H9 (cell line): ENCODE data around the gene NLRP9. TPM values are rescaled to one million over a fixed set of nuclear protein-coding genes. Genes with fewer than 3 reads are reported as not detected.

Experiments used
- DNase-seq: peaks from one replicate; pipeline ENCODE4 v3.0.0-alpha.2; 2017
- H2AFZ ChIP-seq: one replicate; pipeline ENCODE4 v1.6.1; 2013; ENCODE audit warnings: mild to moderate bottlenecking, low read length, control low read depth, moderate library complexity
- H2AK5ac ChIP-seq: 2 replicates; pipeline ENCODE4 v1.6.1; 2013; ENCODE audit warnings: low read length, control low read depth, mixed read lengths; ENCODE audit not compliant: insufficient read length
- H2BK120ac ChIP-seq: one replicate; pipeline ENCODE4 v1.6.1; 2013; ENCODE audit warnings: low read depth, mild to moderate bottlenecking, low read length, control low read depth, inconsistent platforms; ENCODE audit not compliant: poor library complexity, severe bottlenecking
- H2BK12ac ChIP-seq: 2 replicates; pipeline ENCODE4 v1.6.1; 2013; ENCODE audit warnings: low read length, control low read depth, mixed read lengths, low read depth; ENCODE audit not compliant: insufficient read length
- H2BK15ac ChIP-seq: 2 replicates; pipeline ENCODE4 v1.6.1; 2013; ENCODE audit warnings: low read depth, low read length, control low read depth
- H2BK20ac ChIP-seq: one replicate; pipeline ENCODE4 v1.6.1; 2013; ENCODE audit warnings: low read depth, mild to moderate bottlenecking, low read length, control low read depth, inconsistent platforms; ENCODE audit not compliant: poor library complexity, severe bottlenecking
- H2BK5ac ChIP-seq: 2 replicates; pipeline ENCODE4 v1.6.1; 2013; ENCODE audit warnings: low read length, control low read depth, mixed read lengths; ENCODE audit not compliant: insufficient read length
- H3K14ac ChIP-seq: 2 replicates; pipeline ENCODE4 v1.6.1; 2013; ENCODE audit warnings: low read length, control low read depth; ENCODE audit not compliant: insufficient read depth
- H3K18ac ChIP-seq: 2 replicates; pipeline ENCODE4 v1.6.1; 2013; ENCODE audit warnings: low read depth, mild to moderate bottlenecking, mixed read lengths, low read length, control low read depth; ENCODE audit not compliant: insufficient read length
- H3K23ac ChIP-seq: 2 replicates; pipeline ENCODE4 v1.6.1; 2013; ENCODE audit warnings: low read length, control low read depth, mixed read lengths, low read depth; ENCODE audit not compliant: insufficient read length
- H3K23me2 ChIP-seq: 2 replicates; pipeline ENCODE4 v1.6.1; 2013; ENCODE audit warnings: low read depth, mild to moderate bottlenecking, mixed read lengths, low read length, control low read depth; ENCODE audit not compliant: insufficient read length, poor library complexity, severe bottlenecking
- H3K27ac ChIP-seq: 2 replicates; pipeline ENCODE4 v1.5.1; 2013; ENCODE audit warnings: low read length, control low read depth, mixed read lengths, low read depth; ENCODE audit not compliant: insufficient read length
- H3K27me3 ChIP-seq: 2 replicates; pipeline ENCODE4 v1.6.1; 2013; ENCODE audit warnings: low read length, control low read depth, inconsistent platforms; ENCODE audit not compliant: insufficient read depth
- H3K4ac ChIP-seq: 2 replicates; pipeline ENCODE4 v1.6.1; 2013; ENCODE audit warnings: low read depth, mild to moderate bottlenecking, control low read depth, inconsistent platforms, low read length, moderate library complexity
- H3K4me1 ChIP-seq: 2 replicates; pipeline ENCODE4 v1.6.1; 2013; ENCODE audit warnings: low read length, control low read depth, inconsistent platforms; ENCODE audit not compliant: insufficient read depth
- H3K4me2 ChIP-seq: 2 replicates; pipeline ENCODE4 v1.6.1; 2013; ENCODE audit warnings: low read length, control low read depth, mixed read lengths; ENCODE audit not compliant: insufficient read length, insufficient read depth
- H3K56ac ChIP-seq: 2 replicates; pipeline ENCODE4 v1.6.1; 2013; ENCODE audit warnings: low read depth, mild to moderate bottlenecking, mixed read lengths, low read length, control low read depth; ENCODE audit not compliant: insufficient read length
- H3K79me1 ChIP-seq: 2 replicates; pipeline ENCODE4 v1.6.1; 2013; ENCODE audit warnings: low read depth, mild to moderate bottlenecking, moderate library complexity, low read length, control low read depth, inconsistent platforms; ENCODE audit not compliant: insufficient read depth, poor library complexity, severe bottlenecking
- H3K79me2 ChIP-seq: 2 replicates; pipeline ENCODE4 v1.6.1; 2013; ENCODE audit warnings: low read length, control low read depth, inconsistent platforms; ENCODE audit not compliant: insufficient read depth
- H3K9ac ChIP-seq: 2 replicates; pipeline ENCODE4 v1.6.1; 2013; ENCODE audit warnings: low read length, control low read depth, mixed read lengths; ENCODE audit not compliant: insufficient read length; ENCODE audit errors: extremely low read depth
- H3K9me3 ChIP-seq: one replicate; pipeline ENCODE4 v1.6.1; 2013; ENCODE audit warnings: low read depth, low read length, inconsistent platforms; ENCODE audit not compliant: control insufficient read depth
- H3T11ph ChIP-seq: one replicate; pipeline ENCODE4 v1.6.1; 2013; ENCODE audit warnings: mild to moderate bottlenecking, low read length, control low read depth, inconsistent platforms
- H4K20me1 ChIP-seq: one replicate; pipeline ENCODE4 v1.6.1; 2013; ENCODE audit not compliant: control insufficient read depth, insufficient read length, insufficient read depth
- H4K5ac ChIP-seq: 2 replicates; pipeline ENCODE4 v1.6.1; 2013; ENCODE audit warnings: low read depth, mild to moderate bottlenecking, mixed read lengths, low read length, control low read depth; ENCODE audit not compliant: insufficient read length
- H4K8ac ChIP-seq: replicated peaks from 2 replicates; pipeline ENCODE4 v1.6.1; 2013; ENCODE audit warnings: low read length, control low read depth, mixed read lengths, low read depth; ENCODE audit not compliant: insufficient read length
- H4K91ac ChIP-seq: 2 replicates; pipeline ENCODE4 v1.6.1; 2013; ENCODE audit warnings: low read depth, mild to moderate bottlenecking, moderate library complexity, mixed read lengths, low read length, control low read depth; ENCODE audit not compliant: insufficient read length
- H3K27ac Mint-ChIP-seq, 3 experiments: 2 replicates in 2 of 3; 3 replicates in 1 of 3; pipeline ENCODE4 v1.8.0; 2020 to 2021; ENCODE audit warnings: mixed read lengths in 3 of 3, mild to moderate bottlenecking in 1 of 3, moderate library complexity in 1 of 3
- H3K27me3 Mint-ChIP-seq: 2 replicates; pipeline ENCODE4 v1.8.0; 2021; ENCODE audit warnings: low read depth, mild to moderate bottlenecking, moderate library complexity, mixed read lengths
- H3K36me3 Mint-ChIP-seq, 3 experiments: 2 replicates in 2 of 3; 3 replicates in 1 of 3; pipeline ENCODE4 v1.8.0; 2020 to 2021; ENCODE audit warnings: low read depth in 3 of 3, mixed read lengths in 3 of 3; ENCODE audit not compliant: insufficient read depth in 1 of 3
- H3K4me1 Mint-ChIP-seq, 2 experiments: 2 replicates each; pipeline ENCODE4 v1.8.0; 2020; ENCODE audit warnings: mixed read lengths in 2 of 2
- H3K4me3 Mint-ChIP-seq, 2 experiments: 2 replicates in 1 of 2; 3 replicates in 1 of 2; pipeline ENCODE4 v1.8.0; 2020 to 2021; ENCODE audit warnings: mild to moderate bottlenecking in 2 of 2, mixed read lengths in 2 of 2, moderate library complexity in 1 of 2
- H3K9me3 Mint-ChIP-seq, 2 experiments: 2 replicates in 1 of 2; 3 replicates in 1 of 2; pipeline ENCODE4 v1.8.0; 2020; ENCODE audit warnings: mild to moderate bottlenecking in 2 of 2, mixed read lengths in 2 of 2, moderate library complexity in 1 of 2
- CTCF ChIP-seq: fragments of 200-600 bp; sonication (generic); conservative IDR thresholded peaks from 3 replicates; pipeline ENCODE4 v1.8.0; 2021; ENCODE audit warnings: antibody characterized with exemption, mild to moderate bottlenecking
- WGBS: extraction: QIAGEN DNeasy Blood & Tissue Kit; methylation state at CpG from one replicate; pipeline ENCODE4 v1.1.7; 2013; ENCODE audit warnings: missing lambda C conversion rate, low lambda C conversion rate, mixed read lengths; ENCODE audit not compliant: insufficient read length; ENCODE audit errors: extremely low coverage; 5-methylcytosine and 5-hydroxymethylcytosine counted together
- total RNA-seq: library from RNA; stranded (reverse); gene quantifications from 2 replicates; pipeline ENCODE4 v1.2.1, GENCODE V29; 2021

Gene NLRP9
- total RNA-seq, 1 experiment from 2014 or later: not detected

GRCh38 chr19:55723491-55723890 lies 14.7 kb downstream of the NLRP9 start:
- Histone ChIP-seq H4K5ac (no peak overlapping the region), H3K79me2 (no peaks in the 10 kb centered on the region), H3K79me1 (no peaks in the 10 kb centered on the region), H2AFZ (no peak overlapping the region), H3K56ac (no peak overlapping the region), H2BK5ac (no peak overlapping the region), H4K20me1 (no peaks in the 10 kb centered on the region), H2BK20ac (no peak overlapping the region), H3K23ac (no peak overlapping the region), H3K9me3 (peaks cover 81% of the 10 kb centered on the region), H3K4me1 (no peaks in the 10 kb centered on the region), H2BK120ac (no peak overlapping the region), H3K14ac (no peak overlapping the region), H2BK15ac (no peak overlapping the region), H3K27me3 (no peaks in the 10 kb centered on the region), H3K9ac (no peak overlapping the region), H3K4me2 (no peak overlapping the region), H3T11ph (no peak overlapping the region), H3K18ac (no peak overlapping the region), H3K4ac (no peak overlapping the region), H2BK12ac (no peak overlapping the region), H3K23me2 (no peaks in the 10 kb centered on the region), H4K91ac (no peak overlapping the region), H3K27ac (no peak overlapping the region), H4K8ac (no peak overlapping the region), H2AK5ac (no peak overlapping the region)
- Mint-ChIP-seq H3K27me3 (peaks cover 14% of the 10 kb centered on the region), H3K9me3 (peaks cover 90 to 95% of the 10 kb centered on the region in 2 experiments), H3K4me3 (no peak overlapping the region), H3K36me3 (peaks cover 4 to 43% (median 13%) of the 10 kb centered on the region in 3 experiments; a peak in 6 of 7 replicates), H3K4me1 (no peaks in the 10 kb centered on the region), H3K27ac (no peak overlapping the region)
- TF ChIP-seq CTCF: no peak
- no peak for DNase-seq
- WGBS: no CpG with 5 or more reads among the region's 8 CpGs
